HPDE6-E6E7 (cell line): ENCODE measurements around the gene ABCC12.
"Not testable (repeated sequence)": the region's sequence is repeated elsewhere in the genome, so short reads cannot be mapped to it uniquely, and the experiment has no call there.

ENCODE experiments used
- DNase-seq: peaks from one replicate; pipeline ENCODE4 v3.0.0; 2011; ENCODE audit warnings: missing footprints; ENCODE audit errors: extremely low spot score

The ABCC12 gene

DNA sequence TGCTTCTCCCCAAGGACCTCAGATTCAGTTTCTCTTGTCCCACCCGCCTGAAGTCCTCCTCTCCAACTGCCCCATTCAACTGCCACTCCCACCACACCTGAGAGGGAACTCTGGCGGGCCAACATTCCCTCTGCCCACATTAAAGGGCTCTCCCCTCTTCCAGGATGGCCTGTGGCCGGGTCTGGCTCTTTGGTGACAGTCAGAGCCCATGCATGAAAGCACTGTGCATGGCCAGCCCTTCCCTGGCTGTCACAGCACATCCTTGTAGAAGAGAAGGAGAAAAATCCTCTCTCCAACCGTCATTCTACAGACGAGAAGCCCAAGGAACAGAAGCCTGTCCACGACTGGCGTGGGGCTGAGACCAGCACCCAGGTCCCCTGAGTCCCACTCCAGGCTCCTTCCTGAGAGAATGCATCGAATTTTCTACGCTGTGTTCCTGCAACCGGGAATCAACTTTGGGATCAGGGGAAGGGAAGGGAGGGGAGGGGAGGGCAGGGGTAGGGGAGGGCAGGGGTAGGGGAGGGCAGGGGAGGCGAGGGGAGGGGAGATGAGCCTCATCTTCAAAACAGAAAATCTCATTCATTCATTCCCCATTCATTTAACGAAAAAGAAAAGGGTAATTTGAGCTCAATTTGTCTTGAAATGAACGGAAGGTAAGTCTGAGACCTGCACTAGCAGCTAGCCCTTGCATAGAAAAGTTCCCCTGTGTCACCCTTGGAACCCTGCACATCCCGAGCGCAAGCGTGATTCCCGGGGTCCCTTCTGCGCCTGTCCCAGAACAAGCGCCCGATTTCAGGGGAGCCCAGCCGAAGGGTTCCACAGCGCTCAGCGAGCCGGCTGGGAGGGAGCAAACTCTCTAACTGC is at the start of gene ABCC12:
TSS of gene ABCC12 (minus strand) at position 68 of the 864 bp plus-strand sequence. CDS start 9,569 bp downstream, outside the sequence.
- DNase-seq: no peak

DNA sequence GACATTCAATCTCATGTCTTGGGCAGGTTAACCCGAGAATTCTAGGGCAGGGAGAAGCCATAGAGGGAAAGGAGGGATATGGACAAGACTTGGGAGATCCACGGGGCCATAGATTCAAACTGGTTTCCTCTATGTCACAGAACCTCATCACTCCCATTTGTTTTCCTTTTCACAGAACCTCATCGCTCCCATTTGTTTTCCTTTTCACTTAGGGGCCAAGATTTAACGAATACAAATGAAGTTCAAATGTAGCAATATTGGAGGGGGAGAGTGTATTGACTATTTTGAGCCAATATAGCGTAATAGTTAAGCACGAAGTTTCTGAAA is 49.0 kb upstream of the ABCC12 start:
- DNase-seq: no peak

DNA sequence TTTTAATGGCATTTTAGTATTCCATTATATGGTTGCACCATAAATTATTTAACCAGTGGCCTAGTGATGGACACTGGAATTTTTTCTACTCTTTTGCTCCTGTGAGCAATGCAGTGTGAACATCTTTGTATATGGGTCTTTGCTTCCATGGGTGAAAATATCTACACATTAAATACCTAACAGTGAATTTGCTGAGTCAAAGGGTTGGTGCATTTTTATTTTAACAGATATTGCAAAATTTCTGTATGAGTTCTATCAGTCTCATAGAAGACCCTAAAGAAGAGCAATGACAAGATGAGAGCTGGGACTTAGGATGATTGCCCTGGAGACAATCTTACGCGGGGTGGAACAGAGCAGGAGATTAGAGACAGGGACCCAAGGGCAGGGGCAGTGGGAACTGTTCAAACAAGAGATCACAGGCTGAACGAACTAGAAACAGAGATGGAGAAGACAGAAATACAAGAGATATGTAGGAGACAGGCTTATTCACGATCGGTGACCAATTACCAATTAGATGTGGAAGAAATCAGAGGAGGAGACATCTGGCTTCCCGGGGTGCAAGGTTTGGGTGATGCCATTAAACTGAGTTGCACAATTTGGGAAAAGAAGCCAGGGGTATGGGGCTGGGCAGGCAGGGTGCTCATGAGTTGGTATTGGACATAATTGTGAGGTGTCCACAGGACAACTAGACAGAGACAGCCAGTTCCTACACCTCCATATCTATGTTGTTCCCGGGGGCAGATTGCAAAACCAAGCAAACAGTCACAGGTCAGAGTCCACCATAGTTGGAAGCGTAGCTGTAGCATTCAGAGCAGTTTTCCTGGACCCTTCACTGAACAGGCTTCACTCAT is 48.4 kb upstream of the ABCC12 start:
- no peak for DNase-seq

DNA sequence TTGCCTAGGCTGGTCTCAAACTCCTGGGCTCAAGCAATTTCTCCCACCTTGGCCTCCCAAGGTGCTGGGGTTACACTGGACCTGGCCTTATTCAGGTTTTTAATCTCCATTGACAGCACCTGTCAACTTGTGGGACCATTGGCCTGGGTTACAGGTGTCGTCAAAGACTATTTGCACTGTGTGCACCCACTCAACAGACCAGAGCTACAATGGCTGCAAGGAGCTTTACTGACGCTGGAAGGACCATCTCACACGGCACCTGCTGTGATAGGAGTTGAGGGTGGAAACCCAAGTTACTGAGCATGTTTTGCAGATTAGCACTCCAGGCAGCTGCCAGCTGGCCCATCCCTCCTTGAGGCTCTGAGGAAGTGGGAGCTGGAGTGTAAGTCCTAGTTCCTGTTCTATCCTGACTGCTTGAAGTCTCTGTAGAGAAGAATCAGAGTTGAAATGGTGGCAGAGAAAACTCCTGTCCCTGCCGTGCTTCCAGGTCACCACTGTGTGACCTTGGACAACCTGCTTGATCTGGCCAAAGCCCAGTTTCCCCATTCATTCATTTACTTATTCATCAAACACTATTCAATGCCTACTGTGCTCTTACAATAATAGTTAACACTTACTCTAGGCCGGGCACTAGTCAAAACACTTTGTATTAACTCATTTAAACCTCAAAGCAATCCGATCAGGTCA is 45.9 kb upstream of the ABCC12 start:
- no peak for DNase-seq

DNA sequence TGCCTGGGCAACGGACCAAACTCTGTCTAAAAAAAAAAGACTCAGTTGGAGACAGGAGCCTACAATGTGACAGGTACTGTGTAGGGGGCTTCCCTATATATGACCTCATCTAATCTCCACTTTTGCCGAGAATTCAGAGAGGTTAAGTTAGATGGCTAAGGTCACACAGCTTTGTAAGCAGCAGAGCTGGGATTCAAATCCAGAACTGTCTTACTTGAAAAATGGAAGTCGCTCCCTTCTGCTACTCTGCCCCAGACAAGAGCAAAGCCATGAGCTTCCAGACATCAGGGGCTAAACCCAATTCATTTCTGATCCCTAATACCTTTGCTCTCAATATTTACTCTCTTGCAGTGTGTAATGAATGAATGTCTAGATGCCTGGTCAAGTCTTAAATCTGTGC is 41.5 kb upstream of the ABCC12 start:
- no peak for DNase-seq

DNA sequence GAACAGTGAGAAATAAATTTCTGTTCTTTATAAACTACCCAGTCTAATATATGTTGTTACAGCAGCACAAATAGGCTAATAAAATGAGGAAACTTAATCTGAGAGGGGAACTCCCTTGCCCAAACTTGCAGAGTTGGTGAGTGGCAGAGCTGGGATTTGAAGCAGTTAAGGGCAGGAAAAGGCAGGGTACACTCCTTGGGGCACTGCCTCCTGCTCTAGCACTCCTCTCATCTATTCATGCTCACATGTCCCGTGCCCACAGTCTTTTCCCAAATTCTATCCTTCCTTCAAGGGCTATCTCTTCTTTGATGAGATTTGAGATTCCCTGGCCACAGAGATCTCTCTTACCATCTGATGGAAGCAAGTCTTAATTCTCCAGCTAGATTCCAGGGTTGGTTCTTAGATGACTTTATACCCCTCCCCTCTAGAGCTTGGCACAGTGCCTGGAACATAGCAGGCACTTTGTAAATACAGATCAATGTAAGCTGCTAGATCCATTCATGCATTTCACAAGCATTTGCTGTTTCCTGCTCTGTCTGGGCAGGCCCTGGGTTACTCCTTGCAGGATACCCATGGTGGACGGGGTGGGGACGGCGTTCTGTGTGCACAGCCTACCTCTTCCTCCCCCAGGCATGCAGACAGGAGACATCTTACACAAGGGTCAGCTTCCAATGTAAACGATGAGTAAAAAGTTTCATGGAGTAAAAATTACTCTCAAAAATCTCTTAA is 39.2 kb upstream of the ABCC12 start:
- peak; percentile 99 for DNase-seq

DNA sequence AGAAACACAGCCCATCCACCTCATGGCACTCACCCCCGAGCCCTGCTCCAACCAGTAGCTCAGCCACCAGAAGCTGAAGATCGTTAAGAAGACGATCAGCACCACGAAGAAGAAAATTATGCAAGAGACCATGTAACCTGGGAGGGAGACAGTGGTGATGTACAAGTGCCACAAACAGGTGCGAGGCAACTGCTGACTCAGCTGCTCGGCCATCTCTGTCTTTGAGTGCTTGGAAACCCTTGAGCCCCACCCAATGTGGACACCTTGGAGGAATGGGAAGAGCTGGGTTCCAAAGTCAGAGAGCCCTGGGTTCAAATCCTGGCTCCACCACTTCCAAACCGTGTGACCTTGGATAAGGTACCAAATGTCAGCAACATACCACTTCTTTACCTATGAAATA is 38.1 kb upstream of the ABCC12 start:
- DNase-seq: no peak

DNA sequence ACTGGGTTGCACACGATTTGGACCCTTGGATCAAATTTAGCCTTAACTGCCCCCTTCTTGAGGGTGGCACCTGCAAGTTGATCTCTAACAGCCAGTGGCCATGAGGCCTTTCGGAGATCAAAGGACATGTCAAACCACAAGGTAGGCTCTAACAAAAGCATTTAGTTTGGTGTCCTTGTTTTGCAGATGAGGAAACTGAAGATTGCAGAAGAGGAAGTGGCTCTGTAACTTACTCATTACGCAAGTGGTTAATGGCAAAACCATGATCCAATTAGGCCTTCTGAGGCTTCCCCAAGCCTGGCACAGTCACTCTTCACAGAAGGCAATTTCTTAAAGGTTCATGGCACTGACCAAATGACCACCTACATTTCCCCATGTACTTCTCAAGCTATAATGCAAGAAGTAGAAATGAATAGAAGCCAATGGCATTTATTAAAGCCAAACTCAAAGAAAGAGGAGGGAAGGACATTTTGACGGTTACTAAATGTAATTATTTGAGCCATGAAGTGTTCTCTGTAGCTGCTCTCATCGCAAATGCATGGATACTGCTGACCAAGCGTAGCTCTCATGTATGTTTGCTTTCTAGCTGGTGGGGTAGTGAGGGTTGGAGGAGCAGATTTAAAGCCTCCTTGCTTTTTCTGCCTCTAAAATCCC is 32.8 kb upstream of the ABCC12 start:
- DNase-seq: no peak

DNA sequence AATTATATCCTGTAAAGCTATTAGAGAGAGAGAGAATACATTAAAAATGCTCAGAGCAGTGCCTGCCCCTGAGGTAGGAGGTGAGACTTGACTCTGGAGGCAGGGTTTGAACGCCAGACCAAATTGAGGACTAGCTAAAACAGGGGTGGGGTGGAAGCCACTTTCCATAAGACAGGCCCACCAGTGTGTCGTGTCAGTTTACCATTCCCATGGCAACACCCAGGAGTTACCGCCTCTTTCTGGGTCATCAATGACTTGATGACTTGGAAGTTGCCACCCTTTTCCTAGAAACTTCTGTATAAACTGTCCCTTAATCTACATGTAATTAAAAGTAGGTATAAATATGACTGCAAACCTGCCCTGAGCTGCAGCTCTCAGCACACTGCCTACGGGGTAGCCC is 32.0 kb upstream of the ABCC12 start:
- DNase-seq: no peak

DNA sequence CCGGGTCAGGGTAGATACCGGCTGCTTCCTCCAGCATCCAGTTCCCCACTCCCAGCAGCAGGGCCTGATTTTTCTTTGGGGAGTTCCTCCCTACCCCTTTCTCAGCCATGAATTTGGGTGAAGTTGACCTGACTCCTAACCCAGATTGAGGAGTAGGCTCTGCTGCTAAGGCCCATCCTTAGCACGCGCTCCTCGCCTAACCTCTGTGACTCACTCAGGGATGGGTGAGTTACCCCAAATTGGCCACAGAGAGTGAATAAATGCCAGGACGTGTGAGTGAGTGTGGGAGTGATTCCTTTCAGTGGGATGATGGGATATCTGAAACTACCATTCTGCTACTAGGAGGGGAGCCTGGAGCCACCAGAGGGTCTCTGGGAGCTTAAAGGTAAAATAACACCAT is 28.9 kb upstream of the ABCC12 start:
- no peak for DNase-seq

DNA sequence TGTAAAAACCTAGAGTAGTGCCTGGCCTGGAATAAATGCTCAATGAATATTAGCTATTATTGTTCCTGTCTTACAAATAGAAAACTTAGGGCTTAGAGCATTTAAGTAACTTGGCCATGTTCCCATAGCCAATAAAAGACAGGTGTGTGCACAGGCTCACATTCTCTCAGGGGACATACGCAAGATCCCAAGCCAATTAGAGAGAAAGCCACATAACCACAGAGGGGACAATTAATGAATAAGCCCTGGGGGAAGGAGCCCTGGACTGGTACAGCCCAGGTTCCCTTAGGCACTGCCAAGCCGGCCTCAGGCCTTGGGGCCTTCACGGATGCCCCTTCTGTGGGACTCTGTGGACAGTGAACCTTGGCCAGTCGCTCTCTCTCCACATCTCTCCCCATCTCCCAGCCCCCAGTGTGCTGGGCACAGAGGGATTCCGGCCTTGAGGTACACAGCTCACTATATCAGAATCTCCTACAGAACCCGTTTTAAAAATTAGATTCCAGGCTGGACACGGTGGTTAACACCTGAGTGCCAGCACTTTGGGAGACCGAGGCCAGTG is 27.3 kb upstream of the ABCC12 start:
- no peak for DNase-seq

DNA sequence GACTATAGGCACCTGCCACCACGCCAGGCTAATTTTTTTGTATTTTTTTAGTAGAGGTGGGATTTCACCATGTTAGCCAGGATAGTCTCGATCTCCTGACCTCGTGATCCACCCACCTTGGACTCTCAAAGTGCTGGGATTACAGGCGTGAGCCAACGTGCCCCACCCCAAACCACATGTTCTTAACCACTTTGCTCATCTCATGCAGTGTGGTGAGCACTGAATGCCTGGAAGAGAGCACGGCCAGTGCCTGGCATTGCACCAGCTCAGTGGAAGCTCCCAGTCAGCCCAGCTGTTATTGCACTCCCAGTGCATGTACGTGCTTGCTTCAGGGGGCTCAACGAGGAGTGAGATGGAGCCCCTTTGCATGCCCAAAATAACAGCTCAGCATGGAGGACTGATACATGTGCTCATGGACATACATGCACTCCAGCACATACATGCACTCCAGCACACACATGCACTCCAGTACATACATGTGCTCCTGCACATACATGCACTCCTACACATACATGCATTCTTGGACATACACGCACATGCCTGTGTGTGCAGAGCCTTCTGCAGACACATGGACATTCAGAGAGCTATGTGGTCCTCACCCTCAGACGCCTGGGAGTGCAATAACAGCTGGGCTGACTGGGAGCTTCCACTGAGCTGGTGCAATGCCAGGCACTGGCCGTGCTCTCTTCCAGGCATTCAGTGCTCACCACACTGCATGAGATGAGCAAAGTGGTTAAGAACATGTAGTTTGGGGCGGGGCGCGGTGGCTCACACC is 26.1 kb upstream of the ABCC12 start:
- DNase-seq: not testable (repeated sequence)

DNA sequence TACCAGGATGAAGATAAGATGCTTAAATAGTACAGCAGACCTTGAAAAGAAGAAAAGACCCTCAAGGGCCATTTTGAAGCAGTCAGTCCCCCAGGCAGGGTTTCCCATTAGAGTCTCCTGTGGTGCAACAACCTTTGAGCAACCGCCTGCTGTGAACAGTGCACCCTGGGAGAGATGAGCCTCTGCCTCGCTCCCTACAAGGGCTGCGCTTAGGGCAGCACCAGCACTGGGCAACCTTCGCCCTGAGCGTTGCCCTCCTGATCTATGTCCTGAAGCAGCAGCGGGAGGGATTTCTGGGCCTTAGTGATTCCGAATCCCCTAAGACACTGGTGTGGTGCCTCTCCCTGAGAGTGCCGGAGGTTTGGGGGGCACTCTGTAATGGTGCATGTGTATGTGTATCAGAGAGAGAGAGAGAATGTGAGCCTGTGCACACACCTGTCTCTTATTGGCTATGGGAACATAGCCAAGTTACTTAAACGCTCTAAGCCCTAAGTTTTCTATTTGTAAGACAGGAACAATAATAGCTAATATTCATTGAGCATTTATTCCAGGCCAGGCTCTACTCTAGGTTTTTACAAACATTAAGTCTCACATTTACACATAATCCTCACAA is 25.2 kb upstream of the ABCC12 start:
- no peak for DNase-seq

DNA sequence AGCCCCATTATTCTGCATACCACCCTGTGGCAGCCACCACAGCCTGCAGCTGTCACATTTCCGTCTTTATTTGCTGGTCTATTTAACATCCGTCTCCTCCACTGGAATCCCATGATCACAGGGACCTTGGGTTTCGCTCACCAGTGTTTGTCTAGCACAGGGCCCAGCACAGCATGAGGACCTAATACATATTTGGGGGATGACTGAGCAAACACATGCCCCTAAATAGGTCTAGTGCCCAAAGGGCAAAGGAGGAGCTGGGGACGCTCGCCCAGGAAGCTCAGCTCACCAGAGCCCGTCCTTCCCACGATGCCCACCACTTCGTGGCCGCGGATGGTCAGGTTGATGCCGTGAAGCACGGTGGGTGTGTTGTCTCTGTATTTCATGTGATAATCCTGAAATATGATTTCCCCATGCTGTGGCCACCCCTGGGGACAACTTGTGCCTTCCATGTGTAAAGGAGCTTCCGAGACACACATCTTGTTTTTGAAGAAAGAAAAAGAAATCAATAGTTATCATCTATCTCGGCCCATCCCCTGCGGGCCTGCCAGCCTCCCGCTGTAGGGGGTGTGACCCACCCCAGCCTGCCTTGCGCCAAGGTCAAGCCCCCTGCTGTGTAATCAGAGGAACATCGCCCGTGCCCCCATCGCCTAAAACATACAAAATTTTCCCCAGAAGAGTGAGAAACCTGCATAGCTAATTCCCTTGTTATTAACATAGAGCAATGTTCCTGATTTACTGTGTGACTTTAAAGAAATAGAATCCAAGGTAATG is 21.0 kb upstream of the ABCC12 start:
- no peak for DNase-seq

DNA sequence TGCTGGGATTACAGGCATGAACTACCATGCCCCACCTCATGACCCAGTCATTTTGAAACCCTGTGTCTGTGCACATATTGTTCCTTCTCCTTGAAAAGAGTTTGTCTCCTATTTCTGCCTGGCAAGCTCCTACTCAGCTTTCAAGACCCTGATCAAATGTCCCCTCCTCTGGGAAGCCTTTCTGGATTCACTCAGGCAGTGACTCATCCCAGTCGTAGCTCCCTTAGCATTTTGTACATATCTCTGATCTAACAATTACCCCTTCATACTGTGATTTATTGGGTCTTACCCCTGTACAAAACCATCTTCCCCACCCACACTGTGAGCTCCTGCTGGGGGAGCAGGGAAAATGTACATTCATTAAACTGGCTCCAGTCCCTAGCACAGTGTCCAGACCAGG is 18.1 kb upstream of the ABCC12 start:
- no peak for DNase-seq

DNA sequence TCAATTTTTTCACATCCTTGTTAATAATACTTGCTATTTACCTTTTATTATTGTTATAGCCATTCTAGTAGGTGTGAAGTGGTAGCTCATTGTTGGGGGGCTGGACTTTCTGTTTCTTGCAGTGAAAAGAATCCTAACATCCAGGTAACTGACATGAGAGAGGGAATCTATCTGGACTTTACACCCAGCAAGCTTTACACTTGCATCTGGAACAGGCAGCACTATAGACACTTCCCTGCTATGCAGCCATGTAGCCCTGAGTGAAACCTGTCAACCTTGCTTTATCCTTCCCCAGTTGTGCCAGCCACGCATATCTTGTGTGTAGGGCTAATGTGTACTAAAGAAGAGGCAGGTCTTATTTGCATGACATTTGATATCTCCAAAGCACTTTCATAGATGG is 16.9 kb upstream of the ABCC12 start:
- DNase-seq: no peak

DNA sequence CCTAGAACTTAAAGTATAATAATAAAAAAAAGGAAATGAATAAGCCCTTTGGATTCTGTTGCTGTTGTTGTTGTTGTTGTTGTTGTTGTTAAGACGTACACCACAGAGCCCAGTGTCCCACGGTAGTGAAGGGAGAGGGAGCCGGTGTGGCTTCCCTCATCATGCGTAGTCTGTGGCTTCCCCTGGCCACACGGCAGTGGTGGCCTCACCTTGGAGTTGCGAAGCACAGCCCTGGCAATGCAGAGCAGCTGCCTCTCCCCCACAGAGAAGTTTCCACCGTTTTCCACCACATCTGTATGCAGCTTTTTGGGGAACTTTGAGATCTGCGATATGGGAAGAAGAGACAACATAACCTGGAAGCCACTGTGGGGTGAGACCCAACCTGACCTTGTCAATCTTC is 14.1 kb upstream of the ABCC12 start:
- DNase-seq: no peak

DNA sequence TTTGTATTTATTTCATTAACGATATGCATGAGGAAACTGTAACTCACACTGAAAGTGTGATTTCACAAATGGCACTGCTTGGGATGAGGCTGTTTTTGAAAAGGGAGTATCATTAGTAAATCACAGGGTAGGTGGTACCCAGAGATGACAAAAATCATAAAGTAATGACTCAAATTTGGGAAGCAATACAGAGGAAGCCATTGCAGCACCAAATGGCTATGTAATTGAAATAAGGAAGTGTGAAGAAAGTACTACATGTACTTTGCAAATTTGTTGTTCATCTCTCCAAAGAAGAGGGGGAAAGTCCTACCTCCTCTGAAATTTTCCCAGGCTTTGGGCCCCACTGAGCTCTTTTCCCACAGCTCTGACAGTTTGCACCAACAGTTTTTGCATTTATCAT is 12.3 kb upstream of the ABCC12 start:
- no peak for DNase-seq

DNA sequence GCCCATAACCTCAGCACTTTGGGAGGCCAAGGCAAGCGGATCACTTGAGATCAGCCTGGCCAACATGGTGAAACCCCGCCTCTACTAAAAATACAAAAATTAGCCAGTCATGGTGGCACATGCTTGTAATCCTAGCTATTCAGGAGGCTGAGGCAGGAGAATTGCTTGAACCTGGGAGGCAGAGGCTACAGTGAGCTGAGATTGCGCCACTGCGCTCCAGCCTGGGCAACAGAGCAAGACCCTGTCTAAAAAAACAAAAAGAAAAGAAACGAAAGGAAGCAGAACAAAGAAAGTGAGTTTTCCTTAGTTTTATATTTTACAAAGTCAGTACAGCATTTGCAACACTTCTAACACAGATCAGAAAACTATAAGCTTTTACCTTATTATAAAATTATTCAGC is 10.8 kb upstream of the ABCC12 start:
- not testable (repeated sequence) for DNase-seq
